H9 (cell line): ENCODE results near the gene ARFGAP2. TPM values are rescaled to one million over a fixed set of nuclear protein-coding genes. Genes with fewer than 3 reads are reported as not detected.

Source experiments
- DNase-seq: peaks from one replicate; pipeline ENCODE4 v3.0.0-alpha.2; 2017
- H2AFZ ChIP-seq: one replicate; pipeline ENCODE4 v1.6.1; 2013; ENCODE audit warnings: mild to moderate bottlenecking, low read length, control low read depth, moderate library complexity
- H2AK5ac ChIP-seq: 2 replicates; pipeline ENCODE4 v1.6.1; 2013; ENCODE audit warnings: low read length, control low read depth, mixed read lengths; ENCODE audit not compliant: insufficient read length
- H2BK120ac ChIP-seq: one replicate; pipeline ENCODE4 v1.6.1; 2013; ENCODE audit warnings: low read depth, mild to moderate bottlenecking, low read length, control low read depth, inconsistent platforms; ENCODE audit not compliant: poor library complexity, severe bottlenecking
- H2BK12ac ChIP-seq: 2 replicates; pipeline ENCODE4 v1.6.1; 2013; ENCODE audit warnings: low read length, control low read depth, mixed read lengths, low read depth; ENCODE audit not compliant: insufficient read length
- H2BK15ac ChIP-seq: 2 replicates; pipeline ENCODE4 v1.6.1; 2013; ENCODE audit warnings: low read depth, low read length, control low read depth
- H2BK20ac ChIP-seq: one replicate; pipeline ENCODE4 v1.6.1; 2013; ENCODE audit warnings: low read depth, mild to moderate bottlenecking, low read length, control low read depth, inconsistent platforms; ENCODE audit not compliant: poor library complexity, severe bottlenecking
- H2BK5ac ChIP-seq: 2 replicates; pipeline ENCODE4 v1.6.1; 2013; ENCODE audit warnings: low read length, control low read depth, mixed read lengths; ENCODE audit not compliant: insufficient read length
- H3K14ac ChIP-seq: 2 replicates; pipeline ENCODE4 v1.6.1; 2013; ENCODE audit warnings: low read length, control low read depth; ENCODE audit not compliant: insufficient read depth
- H3K18ac ChIP-seq: 2 replicates; pipeline ENCODE4 v1.6.1; 2013; ENCODE audit warnings: low read depth, mild to moderate bottlenecking, mixed read lengths, low read length, control low read depth; ENCODE audit not compliant: insufficient read length
- H3K23ac ChIP-seq: 2 replicates; pipeline ENCODE4 v1.6.1; 2013; ENCODE audit warnings: low read length, control low read depth, mixed read lengths, low read depth; ENCODE audit not compliant: insufficient read length
- H3K23me2 ChIP-seq: 2 replicates; pipeline ENCODE4 v1.6.1; 2013; ENCODE audit warnings: low read depth, mild to moderate bottlenecking, mixed read lengths, low read length, control low read depth; ENCODE audit not compliant: insufficient read length, poor library complexity, severe bottlenecking
- H3K27ac ChIP-seq: 2 replicates; pipeline ENCODE4 v1.5.1; 2013; ENCODE audit warnings: low read length, control low read depth, mixed read lengths, low read depth; ENCODE audit not compliant: insufficient read length
- H3K27me3 ChIP-seq: 2 replicates; pipeline ENCODE4 v1.6.1; 2013; ENCODE audit warnings: low read length, control low read depth, inconsistent platforms; ENCODE audit not compliant: insufficient read depth
- H3K4ac ChIP-seq: 2 replicates; pipeline ENCODE4 v1.6.1; 2013; ENCODE audit warnings: low read depth, mild to moderate bottlenecking, control low read depth, inconsistent platforms, low read length, moderate library complexity
- H3K4me1 ChIP-seq: 2 replicates; pipeline ENCODE4 v1.6.1; 2013; ENCODE audit warnings: low read length, control low read depth, inconsistent platforms; ENCODE audit not compliant: insufficient read depth
- H3K4me2 ChIP-seq: 2 replicates; pipeline ENCODE4 v1.6.1; 2013; ENCODE audit warnings: low read length, control low read depth, mixed read lengths; ENCODE audit not compliant: insufficient read length, insufficient read depth
- H3K56ac ChIP-seq: 2 replicates; pipeline ENCODE4 v1.6.1; 2013; ENCODE audit warnings: low read depth, mild to moderate bottlenecking, mixed read lengths, low read length, control low read depth; ENCODE audit not compliant: insufficient read length
- H3K79me1 ChIP-seq: 2 replicates; pipeline ENCODE4 v1.6.1; 2013; ENCODE audit warnings: low read depth, mild to moderate bottlenecking, moderate library complexity, low read length, control low read depth, inconsistent platforms; ENCODE audit not compliant: insufficient read depth, poor library complexity, severe bottlenecking
- H3K79me2 ChIP-seq: 2 replicates; pipeline ENCODE4 v1.6.1; 2013; ENCODE audit warnings: low read length, control low read depth, inconsistent platforms; ENCODE audit not compliant: insufficient read depth
- H3K9ac ChIP-seq: 2 replicates; pipeline ENCODE4 v1.6.1; 2013; ENCODE audit warnings: low read length, control low read depth, mixed read lengths; ENCODE audit not compliant: insufficient read length; ENCODE audit errors: extremely low read depth
- H3K9me3 ChIP-seq: one replicate; pipeline ENCODE4 v1.6.1; 2013; ENCODE audit warnings: low read depth, low read length, inconsistent platforms; ENCODE audit not compliant: control insufficient read depth
- H3T11ph ChIP-seq: one replicate; pipeline ENCODE4 v1.6.1; 2013; ENCODE audit warnings: mild to moderate bottlenecking, low read length, control low read depth, inconsistent platforms
- H4K20me1 ChIP-seq: one replicate; pipeline ENCODE4 v1.6.1; 2013; ENCODE audit not compliant: control insufficient read depth, insufficient read length, insufficient read depth
- H4K5ac ChIP-seq: 2 replicates; pipeline ENCODE4 v1.6.1; 2013; ENCODE audit warnings: low read depth, mild to moderate bottlenecking, mixed read lengths, low read length, control low read depth; ENCODE audit not compliant: insufficient read length
- H4K8ac ChIP-seq: replicated peaks from 2 replicates; pipeline ENCODE4 v1.6.1; 2013; ENCODE audit warnings: low read length, control low read depth, mixed read lengths, low read depth; ENCODE audit not compliant: insufficient read length
- H4K91ac ChIP-seq: 2 replicates; pipeline ENCODE4 v1.6.1; 2013; ENCODE audit warnings: low read depth, mild to moderate bottlenecking, moderate library complexity, mixed read lengths, low read length, control low read depth; ENCODE audit not compliant: insufficient read length
- H3K27ac Mint-ChIP-seq, 3 experiments: 2 replicates in 2 of 3; 3 replicates in 1 of 3; pipeline ENCODE4 v1.8.0; 2020 to 2021; ENCODE audit warnings: mixed read lengths in 3 of 3, mild to moderate bottlenecking in 1 of 3, moderate library complexity in 1 of 3
- H3K27me3 Mint-ChIP-seq: 2 replicates; pipeline ENCODE4 v1.8.0; 2021; ENCODE audit warnings: low read depth, mild to moderate bottlenecking, moderate library complexity, mixed read lengths
- H3K36me3 Mint-ChIP-seq, 3 experiments: 2 replicates in 2 of 3; 3 replicates in 1 of 3; pipeline ENCODE4 v1.8.0; 2020 to 2021; ENCODE audit warnings: low read depth in 3 of 3, mixed read lengths in 3 of 3; ENCODE audit not compliant: insufficient read depth in 1 of 3
- H3K4me1 Mint-ChIP-seq, 2 experiments: 2 replicates each; pipeline ENCODE4 v1.8.0; 2020; ENCODE audit warnings: mixed read lengths in 2 of 2
- H3K4me3 Mint-ChIP-seq, 2 experiments: 2 replicates in 1 of 2; 3 replicates in 1 of 2; pipeline ENCODE4 v1.8.0; 2020 to 2021; ENCODE audit warnings: mild to moderate bottlenecking in 2 of 2, mixed read lengths in 2 of 2, moderate library complexity in 1 of 2
- H3K9me3 Mint-ChIP-seq, 2 experiments: 2 replicates in 1 of 2; 3 replicates in 1 of 2; pipeline ENCODE4 v1.8.0; 2020; ENCODE audit warnings: mild to moderate bottlenecking in 2 of 2, mixed read lengths in 2 of 2, moderate library complexity in 1 of 2
- WGBS: extraction: QIAGEN DNeasy Blood & Tissue Kit; methylation state at CpG from one replicate; pipeline ENCODE4 v1.1.7; 2013; ENCODE audit warnings: missing lambda C conversion rate, low lambda C conversion rate, mixed read lengths; ENCODE audit not compliant: insufficient read length; ENCODE audit errors: extremely low coverage; 5-methylcytosine and 5-hydroxymethylcytosine counted together
- total RNA-seq: library from RNA; stranded (reverse); gene quantifications from 2 replicates; pipeline ENCODE4 v1.2.1, GENCODE V29; 2021
- TF ChIP-seq, protein P1 (sequence below): fragments of 200-600 bp; sonication (generic); conservative IDR thresholded peaks from 3 replicates; pipeline ENCODE4 v1.8.0; 2021; ENCODE audit warnings: antibody characterized with exemption, mild to moderate bottlenecking

The ARFGAP2 gene
- total RNA-seq, 1 experiment from 2014 or later: 72.3 TPM

DNA sequence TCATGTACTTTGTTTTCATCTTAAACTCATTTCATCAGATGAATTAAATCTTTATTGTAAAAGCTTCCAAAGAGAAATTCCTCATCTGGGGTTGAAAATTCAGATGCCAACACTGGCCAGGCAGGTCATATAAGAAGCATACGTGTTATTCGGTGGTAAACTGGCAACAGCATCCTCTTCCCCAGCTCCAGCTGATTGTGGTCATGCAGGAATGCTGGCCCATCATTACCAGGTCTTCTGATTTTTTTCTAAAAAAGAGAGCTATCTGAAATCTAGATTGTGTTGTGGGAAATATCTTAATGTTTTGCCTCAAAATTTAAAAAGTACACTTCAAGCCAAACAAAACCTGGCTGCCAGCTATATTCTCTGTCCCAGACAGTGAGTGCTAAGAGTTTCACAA is 53.6 kb downstream of the ARFGAP2 start:
- Histone ChIP-seq H3K14ac (no peak overlapping the region), H3K27ac (no peak overlapping the region), H2BK5ac (no peak overlapping the region), H3K27me3 (no peaks in the 10 kb centered on the region), H3K4me2 (no peak overlapping the region), H2AFZ (no peak overlapping the region), H2BK12ac (no peak overlapping the region), H3K4ac (no peak overlapping the region), H4K20me1 (no peaks in the 10 kb centered on the region), H3K56ac (no peak overlapping the region), H2BK20ac (no peak overlapping the region), H3K79me2 (no peaks in the 10 kb centered on the region), H3T11ph (no peak overlapping the region), H2BK120ac (no peak overlapping the region), H2AK5ac (no peak overlapping the region), H4K91ac (no peak overlapping the region), H4K5ac (no peak overlapping the region), H3K18ac (no peak overlapping the region), H3K4me1 (peaks cover 5% of the 10 kb centered on the region; the same call in 1 of the 2 replicates), H3K23me2 (no peaks in the 10 kb centered on the region), H3K79me1 (no peaks in the 10 kb centered on the region), H3K9ac (no peak overlapping the region), H4K8ac (no peak overlapping the region), H3K9me3 (no peaks in the 10 kb centered on the region), H3K23ac (no peak overlapping the region), H2BK15ac (no peak overlapping the region)
- Mint-ChIP-seq H3K27me3 (no peaks in the 10 kb centered on the region), H3K4me1 (peaks cover 12 to 17% of the 10 kb centered on the region in 2 experiments), H3K36me3 (peaks cover 0 to 2% (median 0%) of the 10 kb centered on the region in 3 experiments; a peak in 3 of 7 replicates), H3K27ac (no peak overlapping the region), H3K9me3 (peaks cover 2 to 5% of the 10 kb centered on the region in 2 experiments; a peak in 2 of 5 replicates), H3K4me3 (no peak overlapping the region)
- DNase-seq: no peak
- TF ChIP-seq, protein P1, sequence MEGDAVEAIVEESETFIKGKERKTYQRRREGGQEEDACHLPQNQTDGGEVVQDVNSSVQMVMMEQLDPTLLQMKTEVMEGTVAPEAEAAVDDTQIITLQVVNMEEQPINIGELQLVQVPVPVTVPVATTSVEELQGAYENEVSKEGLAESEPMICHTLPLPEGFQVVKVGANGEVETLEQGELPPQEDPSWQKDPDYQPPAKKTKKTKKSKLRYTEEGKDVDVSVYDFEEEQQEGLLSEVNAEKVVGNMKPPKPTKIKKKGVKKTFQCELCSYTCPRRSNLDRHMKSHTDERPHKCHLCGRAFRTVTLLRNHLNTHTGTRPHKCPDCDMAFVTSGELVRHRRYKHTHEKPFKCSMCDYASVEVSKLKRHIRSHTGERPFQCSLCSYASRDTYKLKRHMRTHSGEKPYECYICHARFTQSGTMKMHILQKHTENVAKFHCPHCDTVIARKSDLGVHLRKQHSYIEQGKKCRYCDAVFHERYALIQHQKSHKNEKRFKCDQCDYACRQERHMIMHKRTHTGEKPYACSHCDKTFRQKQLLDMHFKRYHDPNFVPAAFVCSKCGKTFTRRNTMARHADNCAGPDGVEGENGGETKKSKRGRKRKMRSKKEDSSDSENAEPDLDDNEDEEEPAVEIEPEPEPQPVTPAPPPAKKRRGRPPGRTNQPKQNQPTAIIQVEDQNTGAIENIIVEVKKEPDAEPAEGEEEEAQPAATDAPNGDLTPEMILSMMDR: no peak
- no CpG with 5 or more reads among the region's 2 CpGs for WGBS
